Measurements from ENCODE around the gene TGFBR1.

The TGFBR1 gene

DNA sequence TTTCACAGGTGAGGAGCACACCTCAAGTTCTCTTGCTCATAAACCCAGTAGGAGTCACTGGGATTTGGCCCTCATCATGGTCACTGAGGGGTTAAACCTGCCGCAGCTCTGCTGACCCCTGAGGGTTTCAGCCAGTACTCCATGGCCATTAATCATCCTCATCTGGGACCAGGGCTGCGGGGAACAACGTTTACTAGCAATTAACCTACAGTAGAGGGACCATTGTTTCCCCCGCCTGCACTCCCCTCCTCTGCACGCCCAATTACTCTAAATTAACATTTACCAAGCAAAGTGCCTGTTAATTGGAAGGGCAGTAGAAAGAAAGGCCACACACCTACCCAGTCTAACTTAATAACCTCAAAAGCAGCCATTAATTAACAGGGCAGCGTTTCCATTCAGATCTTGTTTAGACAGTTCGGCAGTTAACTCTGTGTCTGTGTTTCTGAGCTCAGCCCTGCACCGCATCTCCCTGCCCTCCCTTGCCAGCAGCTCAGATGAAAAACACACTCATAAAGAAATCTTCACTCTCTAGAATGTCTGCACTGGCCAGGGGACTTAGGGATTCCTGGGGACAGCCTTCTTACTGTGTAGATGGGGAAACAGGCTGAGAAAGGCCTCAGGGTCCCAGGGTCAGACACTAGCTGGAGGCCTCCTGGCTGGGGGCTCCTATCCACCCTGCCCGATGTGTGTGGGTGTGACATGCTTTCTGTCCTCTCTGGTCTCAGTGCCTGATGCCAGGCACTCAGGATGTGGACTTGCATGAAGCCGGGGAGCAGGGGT is 65.3 kb downstream of the TGFBR1 start:
- no peak for DNase-seq (ENCODE audit: low read depth in 2 of 2)

DNA sequence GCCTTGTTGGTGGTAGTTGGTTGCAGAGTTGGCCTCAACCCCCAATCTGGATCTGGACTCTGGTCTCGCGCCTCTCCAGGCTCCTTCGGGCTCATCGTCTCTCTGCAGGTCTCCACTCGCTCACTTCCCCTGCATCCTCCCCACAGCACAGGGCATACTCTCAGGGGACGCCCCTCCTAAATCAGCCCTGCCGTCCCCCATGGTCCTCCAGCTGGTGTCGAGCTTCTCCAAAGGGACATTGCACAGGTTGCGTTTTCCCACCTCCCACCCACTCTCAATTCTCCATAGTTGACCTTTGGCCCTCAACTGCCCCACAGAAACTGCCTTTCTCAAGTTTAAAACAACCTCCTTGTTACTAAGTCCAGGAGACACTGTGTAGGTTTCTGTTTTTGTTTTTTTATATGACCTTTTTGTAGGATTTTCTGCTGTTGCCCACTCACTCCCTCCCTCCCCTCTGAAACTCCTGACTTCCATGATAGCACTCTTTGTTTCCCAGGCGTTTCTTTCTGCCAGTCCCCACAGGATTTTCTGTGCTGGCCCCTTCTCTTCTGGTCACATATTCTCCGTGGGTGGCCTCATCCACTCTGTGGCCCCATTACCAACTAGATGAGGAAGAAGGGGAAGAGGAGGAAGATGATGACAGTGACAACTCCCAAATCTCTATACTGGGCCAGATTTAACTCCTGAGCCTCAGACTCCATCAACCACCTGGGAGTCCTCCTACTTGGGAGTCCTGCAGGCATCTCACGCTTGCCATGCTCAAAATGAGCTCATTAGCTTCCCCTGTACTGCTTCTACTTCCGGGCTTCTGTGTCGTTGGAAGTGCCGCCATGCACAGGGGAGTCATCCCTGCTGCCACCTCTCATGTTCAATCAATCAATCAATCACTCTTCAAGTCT is 66.6 kb downstream of the TGFBR1 start:
- DNase-seq (ENCODE audit: low read depth in 2 of 2): no peak

DNA sequence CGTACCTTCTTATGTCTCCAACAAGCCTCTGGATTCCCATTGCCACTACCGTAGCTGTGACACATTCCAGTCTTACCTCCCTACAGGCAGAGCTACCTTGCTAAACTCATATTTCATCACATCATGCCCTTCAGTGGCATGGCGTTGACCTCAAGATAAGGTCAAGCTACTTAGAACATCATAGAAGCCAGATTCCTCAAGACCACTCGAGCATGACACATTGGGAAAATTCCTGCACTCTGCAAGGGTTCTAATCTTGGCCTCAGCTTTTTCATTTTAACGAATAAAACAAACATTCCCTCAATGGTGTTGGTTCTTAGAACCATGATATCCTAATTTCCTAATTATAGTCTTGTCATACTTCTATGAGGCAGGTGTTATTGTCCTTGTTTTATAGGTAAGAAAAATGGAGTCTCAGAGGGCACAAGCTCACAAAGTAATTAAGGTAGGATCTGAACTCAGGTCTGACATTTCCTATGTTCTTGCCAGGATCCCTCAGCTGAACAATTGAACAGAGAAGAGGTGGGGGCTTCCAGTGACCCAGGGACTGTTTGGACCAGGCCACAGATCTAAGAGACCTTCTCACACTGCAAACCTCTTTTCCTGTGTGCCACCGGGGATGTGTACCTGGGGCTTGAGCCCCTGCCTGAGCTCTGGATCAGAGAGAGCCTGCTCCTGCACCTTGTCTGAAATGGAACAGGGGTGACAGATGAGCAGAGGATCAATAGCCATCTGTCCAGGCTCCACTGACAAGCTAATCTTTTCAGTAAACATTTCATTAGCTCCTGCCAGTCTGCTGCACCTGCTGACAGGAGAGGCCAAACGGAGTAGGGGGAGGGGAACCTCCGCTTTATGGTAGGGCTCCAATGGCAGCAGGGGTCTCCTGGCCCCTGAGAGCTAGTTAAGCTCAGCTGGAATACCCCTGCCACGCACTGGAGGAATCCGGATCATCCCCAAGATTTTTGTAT is 67.5 kb downstream of the TGFBR1 start:
- DNase-seq (ENCODE audit: low read depth in 2 of 2): no peak

DNA sequence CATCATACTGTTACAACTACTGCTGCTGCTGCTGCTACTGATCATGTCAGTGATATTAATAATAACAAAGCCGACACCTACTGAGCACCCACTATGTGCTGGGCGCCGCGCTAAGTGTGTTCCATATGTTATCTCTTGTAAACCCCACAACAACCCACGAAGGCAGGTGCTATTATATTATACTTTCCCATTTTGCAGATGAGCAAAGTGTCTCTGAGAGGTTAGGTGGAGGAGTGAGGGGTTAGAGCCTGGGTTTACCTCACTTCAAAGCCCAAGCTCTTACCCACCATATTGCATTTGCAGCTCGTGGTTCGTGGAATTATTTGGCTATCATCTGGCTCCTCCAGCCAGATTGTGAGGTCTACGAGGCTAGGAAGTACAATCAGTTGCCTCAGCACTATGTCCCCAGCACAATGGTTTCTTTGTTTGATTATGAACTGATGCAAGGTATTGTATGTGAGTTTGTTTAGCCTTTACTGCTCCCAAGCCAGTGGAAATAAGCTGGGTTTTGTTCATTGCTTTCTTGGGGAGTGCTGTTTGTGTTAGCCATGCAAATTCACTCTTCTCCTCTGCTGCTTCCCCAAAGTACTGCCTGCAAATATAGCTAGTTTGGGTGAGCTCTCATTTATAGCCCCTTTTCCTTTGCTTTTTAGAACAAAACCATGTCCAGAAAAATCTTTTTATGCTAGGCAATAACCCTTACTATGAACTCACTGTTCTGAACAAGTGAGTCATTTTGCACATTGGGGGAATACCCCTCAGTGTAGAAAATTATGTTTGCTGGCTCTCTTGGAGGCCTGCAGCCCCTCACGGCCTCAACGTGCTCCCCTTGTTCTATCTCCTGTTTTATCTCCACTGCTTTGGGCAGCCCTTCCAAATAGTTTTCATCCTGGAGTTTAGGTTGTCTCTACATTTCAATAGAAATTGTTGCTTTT is 68.9 kb downstream of the TGFBR1 start:
- DNase-seq (ENCODE audit: low read depth in 2 of 2): no peak

DNA sequence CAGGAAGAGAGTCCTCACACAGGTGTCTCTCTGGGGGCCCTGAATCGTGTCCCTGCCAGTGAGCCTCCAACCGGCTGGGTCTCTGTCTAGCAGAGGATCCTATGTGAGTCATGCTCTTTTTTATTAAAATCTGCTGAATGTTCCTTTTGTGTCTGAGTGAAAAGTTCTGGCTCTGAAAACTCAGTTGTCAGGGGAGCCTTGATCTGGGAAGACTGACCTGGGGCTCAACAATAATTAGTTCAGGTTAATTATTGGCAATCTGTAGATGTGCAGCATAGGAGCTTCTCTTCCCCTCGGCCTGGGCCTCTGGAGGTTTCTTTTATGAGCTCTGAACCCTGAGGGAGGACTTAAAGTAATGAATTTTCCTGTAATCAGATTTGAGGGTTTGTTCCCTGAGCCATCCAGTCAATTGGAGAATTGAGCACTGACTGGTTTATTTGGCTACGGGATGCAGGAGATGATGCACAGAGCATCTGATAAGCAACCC is 71.7 kb downstream of the TGFBR1 start:
- DNase-seq (ENCODE audit: low read depth in 2 of 2): no peak

DNA sequence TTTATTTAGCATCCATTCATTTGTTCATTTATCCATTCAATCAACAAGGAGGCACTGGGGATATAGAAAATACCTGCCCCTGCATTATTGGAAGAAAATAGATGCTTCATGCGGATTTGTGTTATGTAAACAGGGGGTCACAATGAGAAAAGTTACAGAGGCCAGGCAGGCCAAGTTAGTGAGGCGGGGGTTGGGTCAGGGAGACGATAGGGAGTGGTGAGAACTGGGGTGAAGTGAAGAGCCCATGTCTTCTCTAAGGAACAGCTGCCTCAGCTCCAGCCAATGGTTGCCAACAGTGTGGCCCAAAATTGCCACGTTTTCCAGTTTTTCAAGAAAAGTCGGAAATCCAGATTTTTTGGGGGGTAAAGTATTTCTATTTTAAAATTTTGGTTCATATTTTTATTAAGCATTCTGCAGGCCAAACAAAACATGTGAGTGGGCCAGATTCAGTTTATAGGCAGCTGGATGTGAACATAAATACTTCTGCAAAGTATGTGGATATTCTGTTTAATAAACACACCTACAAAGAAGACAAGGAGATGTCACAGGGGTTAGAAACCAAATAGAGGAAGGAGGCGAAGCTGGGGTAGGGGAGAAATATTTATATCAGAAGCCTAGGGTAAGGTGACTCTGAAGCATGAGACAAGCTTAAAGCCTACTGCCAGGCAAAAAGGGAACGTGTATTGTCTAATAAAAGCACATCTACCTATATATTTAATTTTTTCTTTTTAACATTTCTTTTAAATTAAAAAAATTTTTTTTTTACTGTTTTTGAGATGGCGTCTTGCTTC is 72.9 kb downstream of the TGFBR1 start:
- no peak for DNase-seq (ENCODE audit: low read depth in 2 of 2)

DNA sequence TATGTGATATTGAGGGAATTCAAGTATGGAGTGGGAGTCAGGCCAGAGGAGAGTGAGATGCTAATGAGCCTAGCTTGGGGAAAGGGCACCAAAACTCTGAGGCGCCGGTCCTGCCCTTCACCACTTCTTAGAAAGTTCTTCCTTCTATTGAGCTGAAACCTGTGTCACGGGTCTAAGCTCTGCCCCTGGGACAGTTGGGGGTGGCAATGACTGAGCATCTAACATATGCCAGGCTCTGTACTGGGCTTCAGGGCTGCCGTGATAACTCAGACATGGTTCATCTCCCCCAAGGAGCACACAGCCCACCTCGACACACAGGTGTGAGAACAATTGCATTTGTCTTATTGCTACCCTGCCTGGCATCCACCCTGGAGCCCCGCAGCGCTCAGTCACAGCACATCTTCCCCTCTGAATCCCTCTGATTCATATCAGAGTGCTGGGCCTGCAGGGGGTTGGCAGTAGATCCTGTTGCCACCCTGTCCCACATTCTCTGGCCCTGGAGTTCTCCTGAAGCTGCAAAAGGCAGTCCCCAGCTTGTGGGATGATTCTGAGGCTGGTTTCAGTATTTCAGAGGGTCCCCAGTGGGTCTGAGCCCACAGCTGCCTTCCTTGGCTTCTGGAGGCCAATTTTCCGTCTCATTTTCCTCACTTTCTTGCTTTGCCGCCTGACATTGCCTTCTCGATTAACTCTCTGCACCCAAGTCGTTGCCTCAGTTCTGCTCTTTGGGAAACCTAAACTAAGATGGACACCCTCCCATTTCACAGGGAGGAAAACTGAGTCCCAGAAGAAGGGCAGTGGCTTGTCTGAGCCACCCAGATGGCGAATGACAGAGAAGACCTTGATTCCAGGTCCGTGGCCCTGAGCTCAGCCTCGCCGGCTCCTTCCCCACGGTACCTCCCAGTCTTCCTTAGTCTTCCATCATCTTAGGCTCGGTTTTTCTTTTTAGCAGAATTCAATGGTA is 74.3 kb downstream of the TGFBR1 start:
- DNase-seq (ENCODE audit: low read depth in 2 of 2): no peak

DNA sequence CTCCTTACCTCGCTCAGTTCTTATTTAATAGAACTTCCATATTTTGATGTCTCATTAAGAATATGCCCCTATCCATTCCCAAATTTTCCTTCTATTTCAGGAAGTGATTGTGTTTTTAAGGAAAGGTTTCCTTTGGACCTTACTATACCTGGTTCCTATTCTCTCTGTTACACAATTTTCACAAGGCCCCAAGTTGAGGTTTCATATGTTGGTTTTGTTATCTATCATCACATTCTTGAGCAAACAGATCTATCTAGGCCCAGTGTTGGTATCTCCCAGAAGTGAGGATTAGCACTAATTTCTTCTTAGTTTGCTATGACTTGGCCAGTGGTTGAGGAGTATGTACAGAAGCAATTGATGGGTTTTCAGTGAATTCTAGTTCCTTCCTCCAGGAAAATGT is 75.3 kb downstream of the TGFBR1 start:
- DNase-seq (ENCODE audit: low read depth in 2 of 2): no peak

DNA sequence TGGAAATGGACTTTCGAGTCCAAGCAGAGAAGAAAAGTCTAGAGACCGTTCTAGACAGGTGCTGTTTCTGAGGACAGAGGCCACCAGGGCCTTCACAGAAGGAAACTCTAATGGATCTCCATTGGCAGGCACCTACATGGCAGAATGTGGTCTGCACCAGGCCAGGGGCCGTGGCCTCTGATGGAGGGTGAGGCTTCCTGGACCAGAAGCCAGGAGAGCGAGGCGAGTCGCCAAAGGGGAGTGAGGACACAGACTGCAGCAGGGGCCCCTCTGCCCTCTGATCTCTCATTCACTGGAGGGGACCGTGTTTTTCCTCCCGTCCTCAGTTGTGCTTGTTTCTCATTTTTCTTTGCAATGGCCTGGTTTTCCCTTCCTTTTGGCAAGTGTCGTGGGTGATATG is 75.7 kb downstream of the TGFBR1 start:
- no peak for DNase-seq (ENCODE audit: low read depth in 2 of 2)

DNA sequence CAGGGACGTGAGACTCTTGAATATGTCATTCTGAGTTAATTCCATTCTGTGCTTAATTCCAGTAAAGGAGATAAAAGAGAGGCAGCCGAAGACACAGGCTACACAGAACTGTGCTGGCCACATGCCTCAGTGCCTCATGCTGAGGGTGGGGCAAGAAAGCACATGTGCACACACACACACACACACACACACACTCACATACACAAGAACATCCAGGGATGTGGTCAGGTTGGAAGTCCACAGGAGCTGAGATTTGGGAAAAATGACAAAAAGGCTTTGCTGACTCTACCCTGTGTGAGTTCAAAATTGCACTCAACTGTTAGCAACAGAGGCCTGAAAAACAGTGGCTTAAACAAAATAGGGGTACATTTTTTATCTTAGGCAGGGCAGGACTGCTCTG is 76.3 kb downstream of the TGFBR1 start:
- DNase-seq (ENCODE audit: low read depth in 2 of 2): no peak

DNA sequence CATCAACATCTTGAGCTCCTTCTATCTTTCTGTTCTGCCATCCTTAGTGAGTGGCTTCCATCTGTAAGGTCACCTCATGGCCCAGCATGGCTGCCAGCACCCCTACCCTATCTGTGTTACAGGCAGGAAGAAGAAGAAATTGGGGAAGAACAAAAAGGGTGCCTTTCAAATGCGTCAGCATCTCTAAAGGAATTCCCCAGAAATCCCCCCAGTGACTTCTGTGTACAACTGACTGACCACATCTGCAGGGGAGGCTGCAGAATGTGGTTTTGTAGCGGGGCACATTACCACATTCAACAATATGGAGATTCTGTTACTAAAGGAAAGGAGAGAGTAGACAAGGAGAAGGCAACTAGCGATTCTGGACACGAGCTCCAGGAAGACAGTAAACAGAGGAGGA is 76.7 kb downstream of the TGFBR1 start:
- DNase-seq (ENCODE audit: low read depth in 2 of 2): no peak

DNA sequence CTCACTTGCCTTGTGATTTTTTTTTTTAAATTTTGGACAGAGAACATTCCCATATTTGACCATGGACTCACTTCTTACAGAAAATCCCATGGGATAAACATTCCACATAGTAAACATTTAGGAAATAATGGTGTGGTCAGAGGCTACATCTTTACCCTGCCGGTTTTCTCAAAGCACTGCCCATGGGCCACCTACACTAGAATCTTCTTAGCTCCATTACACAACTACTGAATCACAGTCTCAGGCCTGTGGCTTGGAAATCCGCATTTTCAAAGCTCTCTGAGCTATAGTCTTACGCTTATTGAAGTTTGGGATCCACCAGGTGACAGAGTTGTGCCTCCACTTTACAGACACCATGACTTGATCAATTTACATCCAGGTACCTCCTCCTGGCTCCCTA is 77.4 kb downstream of the TGFBR1 start:
- DNase-seq (ENCODE audit: low read depth in 2 of 2): no peak

DNA sequence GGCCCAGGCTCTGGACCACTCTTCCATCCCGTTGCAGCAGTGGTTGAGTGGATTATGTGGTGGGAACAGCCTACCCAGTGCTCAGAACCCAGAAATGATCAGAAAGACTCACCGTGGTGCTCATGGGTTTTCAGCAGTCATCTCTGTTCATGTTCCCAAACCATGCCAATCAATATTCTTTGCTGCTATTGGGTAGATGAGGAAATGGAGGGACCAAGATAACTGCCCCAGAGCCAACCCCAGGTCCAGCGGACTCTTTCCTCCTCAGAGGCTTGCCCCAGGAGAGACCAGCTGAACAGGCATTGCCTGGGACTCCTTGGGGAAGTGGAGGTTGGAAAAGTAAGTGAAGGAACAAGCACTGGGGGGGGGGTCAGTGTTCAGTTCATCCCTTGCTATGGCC is 78.7 kb downstream of the TGFBR1 start:
- no peak for DNase-seq (ENCODE audit: low read depth in 2 of 2)

DNA sequence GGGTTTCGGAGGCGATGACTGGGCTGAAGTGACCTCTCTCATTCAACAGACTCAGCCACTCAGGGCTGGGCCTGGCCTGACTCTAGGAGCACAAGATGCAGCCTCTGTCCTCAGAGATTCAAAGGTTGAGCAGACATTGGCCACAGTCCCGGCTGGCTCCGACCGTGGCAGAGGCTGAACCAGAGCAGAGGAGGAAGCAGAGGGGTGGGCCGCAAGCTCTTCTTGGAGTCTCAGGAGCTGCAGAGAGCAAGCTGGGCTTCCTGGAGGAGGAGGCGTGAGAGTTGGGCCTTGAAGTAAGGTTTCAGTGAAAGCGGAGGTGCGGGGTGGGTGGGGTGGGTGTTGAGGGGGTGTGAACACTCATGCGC is 79.2 kb downstream of the TGFBR1 start:
- no peak for DNase-seq (ENCODE audit: low read depth in 2 of 2)

DNA sequence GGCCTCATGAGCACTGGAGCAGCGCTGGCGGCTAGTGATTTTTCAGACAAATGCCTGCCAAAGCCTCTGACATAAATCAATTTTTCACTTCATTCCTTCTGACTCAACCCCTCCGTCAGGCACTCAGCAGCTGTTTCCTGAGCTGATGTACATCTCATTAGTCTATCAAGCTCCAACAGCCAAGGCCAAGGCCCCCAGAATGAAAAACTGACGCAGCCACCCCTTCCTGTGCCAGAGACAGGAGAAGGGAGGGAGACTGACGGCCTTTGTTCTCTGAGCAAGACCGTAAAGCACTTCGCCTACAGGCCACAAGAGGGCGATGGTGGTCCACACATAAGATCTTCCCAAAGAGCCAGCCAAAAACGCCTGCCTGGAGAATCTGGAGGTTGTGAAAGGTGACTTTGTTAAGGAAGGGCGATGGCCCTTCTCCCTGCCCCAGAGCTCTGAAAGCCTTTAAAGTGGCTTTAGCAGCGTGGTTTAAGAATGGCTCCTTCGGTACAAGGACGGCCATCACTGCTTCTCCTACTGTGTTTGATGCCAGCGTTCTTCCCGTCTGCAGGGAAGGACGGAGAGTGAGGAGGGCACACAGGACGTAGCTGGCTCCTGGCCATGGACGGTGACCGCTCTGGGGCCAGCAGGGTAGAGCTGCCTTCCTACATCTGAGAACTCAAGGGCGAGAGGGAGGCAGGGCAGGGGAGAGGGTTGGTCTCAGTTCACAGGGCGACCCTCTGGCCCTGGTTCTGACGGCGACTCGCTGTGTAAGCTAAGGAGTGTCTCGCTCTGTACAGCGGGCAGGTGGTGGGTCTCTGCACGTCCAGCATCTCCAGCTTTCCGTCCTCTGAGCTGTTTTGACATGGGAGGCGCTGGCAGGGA is 79.8 kb downstream of the TGFBR1 start:
- peak; percentile 35 to 59 for DNase-seq (ENCODE audit: low read depth in 2 of 2)

DNA sequence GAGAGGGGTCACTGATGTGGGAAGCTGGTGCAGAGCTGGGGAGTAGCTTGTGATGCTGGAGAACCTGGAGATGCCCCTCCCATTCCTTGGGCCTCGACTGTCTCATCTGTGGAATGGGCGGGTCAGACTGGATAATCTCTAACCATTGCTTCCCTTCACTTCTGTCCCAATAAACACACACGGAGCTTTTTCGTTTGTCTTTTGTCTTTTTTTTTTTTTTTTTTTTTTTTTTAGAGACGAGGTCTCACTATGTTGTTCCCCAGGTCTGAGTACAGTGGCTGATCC is 80.4 kb downstream of the TGFBR1 start:
- DNase-seq (ENCODE audit: low read depth in 2 of 2): no peak

DNA sequence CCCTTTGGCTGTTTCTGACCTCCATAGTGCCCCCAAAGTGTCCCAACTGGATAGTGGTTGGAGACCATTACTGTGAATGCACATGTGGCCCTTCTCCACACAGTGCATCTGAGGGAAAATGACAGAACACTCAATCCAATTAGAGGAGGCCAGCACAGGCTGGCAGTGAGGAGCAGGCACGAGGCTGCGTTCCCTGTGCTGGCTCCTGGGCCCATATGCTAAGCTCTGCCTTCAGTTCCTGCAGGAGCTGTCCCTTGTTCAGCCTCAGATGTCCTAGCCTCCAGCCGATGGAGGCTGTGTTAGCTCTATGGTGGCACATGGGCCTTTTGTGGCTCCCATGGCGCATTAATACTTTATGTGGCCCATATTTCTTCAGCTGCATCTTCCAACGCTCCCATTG is 81.0 kb downstream of the TGFBR1 start:
- DNase-seq (ENCODE audit: low read depth in 2 of 2): no peak

DNA sequence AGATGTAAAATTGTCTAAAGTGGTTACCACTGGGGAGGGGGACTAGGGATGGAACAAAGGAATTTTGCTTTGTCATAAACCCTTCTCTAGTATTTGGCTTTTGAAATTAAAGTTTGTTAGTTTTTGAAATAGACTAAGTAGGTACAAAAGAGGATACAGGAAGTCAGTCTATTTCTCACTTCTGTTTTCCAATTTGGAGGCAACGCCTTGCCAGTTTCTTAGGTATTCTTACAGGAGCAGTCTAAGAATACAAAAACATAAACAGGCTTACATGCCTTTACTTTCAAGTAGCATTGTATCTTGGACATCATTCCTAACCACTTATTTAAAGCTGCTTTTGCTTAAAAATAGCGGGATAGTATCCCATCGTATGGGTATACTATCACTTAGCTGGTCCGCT is 82.4 kb downstream of the TGFBR1 start:
- DNase-seq (ENCODE audit: low read depth in 2 of 2): no peak
